Neuron (in vitro differentiated cells): Measurements from ENCODE around the gene NFIX.

ENCODE experiments used
- H2AFZ ChIP-seq: one replicate; pipeline ENCODE4 v1.6.1; 2013; ENCODE audit warnings: low read depth, mild to moderate bottlenecking, inconsistent platforms, low read length, moderate library complexity
- H3K27me3 ChIP-seq: one replicate; pipeline ENCODE4 v1.6.1; 2013; ENCODE audit warnings: low read length; ENCODE audit not compliant: insufficient read depth
- H3K36me3 ChIP-seq: one replicate; pipeline ENCODE4 v1.6.1; 2013; ENCODE audit warnings: low read length; ENCODE audit not compliant: insufficient read depth
- H3K4me1 ChIP-seq: one replicate; pipeline ENCODE4 v1.6.1; 2013; ENCODE audit warnings: low read length; ENCODE audit not compliant: insufficient read depth
- H3K4me3 ChIP-seq: 2 replicates; pipeline ENCODE4 v1.5.1; 2013; ENCODE audit warnings: mild to moderate bottlenecking, low read length, moderate library complexity
- H3K9me3 ChIP-seq: one replicate; pipeline ENCODE4 v1.6.1; 2013; ENCODE audit warnings: low read length

Gene NFIX

DNA sequence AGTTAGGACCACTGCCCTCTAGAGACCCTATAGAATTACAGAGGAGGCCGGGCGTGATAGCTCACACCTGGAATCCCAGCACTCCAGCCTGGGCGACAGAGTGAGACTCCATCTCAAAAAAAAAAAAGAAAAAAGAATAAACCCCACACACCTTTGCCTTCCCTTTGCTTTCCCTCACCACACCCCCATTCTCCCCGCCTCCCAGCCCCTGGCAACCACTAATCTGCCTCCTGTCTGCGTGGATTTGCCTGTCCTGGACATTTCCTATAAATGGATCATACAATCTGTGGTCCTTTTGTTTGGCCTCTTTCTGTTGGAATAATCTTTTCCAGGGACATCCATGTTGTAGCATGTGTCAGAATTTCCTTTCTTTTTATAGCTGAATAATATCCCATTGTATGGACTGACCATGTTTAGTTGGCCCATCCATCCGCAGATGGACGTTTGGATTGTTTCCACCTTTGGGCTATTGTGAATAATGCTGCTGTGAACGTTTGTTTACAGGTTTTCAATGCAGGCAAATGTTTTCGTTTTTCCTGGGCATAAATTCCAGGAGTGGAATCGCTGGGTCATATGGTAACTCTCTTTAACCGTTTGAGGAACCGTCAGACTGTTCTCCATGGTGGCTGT lies 138.1 kb downstream of the NFIX start:
- Histone ChIP-seq H3K36me3 (peaks cover 35% of the 10 kb centered on the region), H3K4me1 (no peaks in the 10 kb centered on the region), H3K9me3 (no peaks in the 10 kb centered on the region)

DNA sequence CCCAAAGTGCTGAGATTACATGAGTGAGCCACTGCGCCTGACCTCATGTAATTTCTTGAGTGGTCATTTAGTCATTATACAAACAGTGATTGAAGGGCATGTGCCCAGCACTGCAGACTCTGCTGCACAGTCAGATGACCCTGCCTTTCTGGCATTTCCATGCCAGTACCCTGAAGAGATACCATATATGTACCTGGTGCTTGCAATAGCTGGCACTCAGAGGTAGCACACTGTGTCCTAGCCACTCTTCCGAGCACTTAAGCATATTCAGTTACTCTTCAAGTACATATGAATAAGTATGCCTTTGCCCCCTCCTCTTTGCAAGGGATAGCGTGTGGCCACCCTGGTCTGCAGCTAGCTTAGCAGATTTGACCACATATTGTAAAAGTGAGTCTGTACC lies 139.4 kb downstream of the NFIX start:
- Histone ChIP-seq H2AFZ (no peak overlapping the region), H3K9me3 (no peaks in the 10 kb centered on the region), H3K36me3 (peaks cover 42% of the 10 kb centered on the region), H3K27me3 (no peaks in the 10 kb centered on the region), H3K4me3 (no peak overlapping the region), H3K4me1 (peaks cover 2% of the 10 kb centered on the region)

More for the DNA sequence above, 138.1 kb downstream of the NFIX start:
- H3K4me3 ChIP-seq = no peak overlapping the region
- H2AFZ ChIP-seq = no peak overlapping the region
- no peaks in the 10 kb centered on the region for H3K27me3 ChIP-seq

DNA sequence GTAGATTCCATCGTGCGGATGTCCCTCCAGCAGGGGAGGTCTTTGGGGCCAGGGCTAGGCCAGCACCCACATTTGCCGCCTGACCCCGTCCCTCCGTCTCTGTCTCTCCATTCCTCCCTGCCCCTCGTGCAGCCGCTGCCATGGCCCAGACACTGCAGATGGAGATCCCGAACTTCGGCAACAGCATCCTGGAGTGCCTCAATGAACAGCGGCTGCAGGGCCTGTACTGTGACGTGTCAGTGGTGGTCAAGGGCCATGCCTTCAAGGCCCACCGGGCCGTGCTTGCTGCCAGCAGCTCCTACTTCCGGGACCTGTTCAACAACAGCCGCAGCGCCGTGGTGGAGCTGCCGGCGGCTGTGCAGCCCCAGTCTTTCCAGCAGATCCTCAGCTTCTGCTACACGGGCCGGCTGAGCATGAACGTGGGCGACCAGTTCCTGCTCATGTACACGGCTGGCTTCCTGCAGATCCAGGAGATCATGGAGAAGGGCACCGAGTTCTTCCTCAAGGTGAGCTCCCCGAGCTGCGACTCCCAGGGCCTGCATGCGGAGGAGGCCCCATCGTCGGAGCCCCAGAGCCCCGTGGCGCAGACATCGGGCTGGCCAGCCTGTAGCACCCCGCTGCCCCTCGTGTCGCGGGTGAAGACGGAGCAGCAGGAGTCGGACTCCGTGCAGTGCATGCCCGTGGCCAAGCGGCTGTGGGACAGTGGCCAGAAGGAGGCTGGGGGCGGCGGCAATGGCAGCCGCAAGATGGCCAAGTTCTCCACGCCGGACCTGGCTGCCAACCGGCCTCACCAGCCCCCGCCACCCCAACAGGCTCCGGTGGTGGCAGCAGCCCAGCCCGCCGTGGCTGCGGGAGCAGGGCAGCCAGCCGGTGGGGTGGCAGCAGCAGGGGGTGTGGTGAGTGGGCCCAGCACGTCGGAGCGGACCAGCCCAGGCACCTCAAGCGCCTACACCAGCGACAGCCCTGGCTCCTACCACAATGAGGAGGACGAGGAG lies 140.1 kb downstream of the NFIX start:
- H3K9me3 ChIP-seq = no peaks in the 10 kb centered on the region

DNA sequence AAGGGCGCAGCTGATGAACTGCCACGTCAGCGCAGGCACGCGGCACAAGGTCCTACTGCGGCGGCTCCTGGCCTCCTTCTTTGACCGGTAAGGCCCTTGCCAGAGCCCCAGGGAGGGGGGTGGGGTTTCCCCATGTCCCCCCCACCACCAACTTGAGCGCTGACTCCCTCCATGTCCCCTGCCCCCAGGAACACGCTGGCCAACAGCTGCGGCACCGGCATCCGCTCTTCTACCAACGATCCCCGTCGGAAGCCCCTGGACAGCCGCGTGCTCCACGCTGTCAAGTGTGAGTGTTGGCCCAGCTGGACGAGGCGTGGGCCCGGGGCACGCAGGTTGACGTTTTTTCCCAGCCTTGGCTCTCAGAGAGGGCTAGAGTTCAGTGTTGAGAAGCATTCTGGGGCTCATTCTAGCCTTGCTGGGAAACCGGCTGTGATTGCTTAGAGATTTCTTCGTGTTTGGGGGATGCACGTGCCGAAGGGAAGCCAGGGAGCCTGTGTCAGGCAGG lies 142.1 kb downstream of the NFIX start:
- peaks cover 42% of the 10 kb centered on the region for H3K36me3 ChIP-seq

More for the DNA sequence above, 140.1 kb downstream of the NFIX start:
- H3K27me3 ChIP-seq = no peaks in the 10 kb centered on the region
- H3K4me1 ChIP-seq = peaks cover 2% of the 10 kb centered on the region
- no peak overlapping the region for H2AFZ ChIP-seq
- peaks cover 42% of the 10 kb centered on the region for H3K36me3 ChIP-seq
- no peak overlapping the region for H3K4me3 ChIP-seq

DNA sequence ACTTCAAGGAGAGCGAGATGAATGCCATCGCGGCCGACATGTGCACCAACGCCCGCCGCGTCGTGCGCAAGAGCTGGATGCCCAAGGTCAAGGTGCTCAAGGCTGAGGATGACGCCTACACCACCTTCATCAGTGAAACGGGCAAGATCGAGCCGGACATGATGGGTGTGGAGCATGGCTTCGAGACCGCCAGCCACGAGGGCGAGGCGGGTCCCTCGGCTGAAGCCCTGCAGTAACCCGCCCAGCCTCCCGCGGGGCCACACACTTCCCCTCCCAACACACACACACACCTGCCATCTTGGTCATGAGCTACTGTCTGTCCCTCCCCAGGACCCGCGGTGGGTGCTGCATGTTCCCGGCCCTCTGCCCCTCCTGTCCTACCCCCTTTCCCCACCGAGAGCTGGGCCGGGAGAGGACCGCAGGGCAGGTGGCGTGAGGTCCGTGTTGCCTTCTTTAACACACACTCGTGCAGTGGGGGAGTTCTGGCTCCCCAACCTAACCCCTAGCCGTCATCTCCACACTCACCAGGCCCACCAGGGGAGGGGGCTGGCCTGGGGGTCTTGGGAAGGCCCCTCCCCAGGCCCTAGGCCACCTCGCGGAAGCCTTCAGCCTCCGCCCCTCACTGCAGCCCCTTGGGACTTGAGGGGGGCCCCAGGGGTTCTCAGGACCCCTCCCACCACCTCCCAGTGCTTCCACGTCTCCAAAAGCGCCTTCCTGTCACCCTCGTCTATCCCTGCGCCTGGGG lies 143.1 kb downstream of the NFIX start:
- no peak overlapping the region for H3K4me3 ChIP-seq
- H2AFZ ChIP-seq = no peak overlapping the region
- peaks cover 42% of the 10 kb centered on the region for H3K36me3 ChIP-seq
- no peaks in the 10 kb centered on the region for H3K27me3 ChIP-seq
- peaks cover 2% of the 10 kb centered on the region for H3K4me1 ChIP-seq
- no peaks in the 10 kb centered on the region for H3K9me3 ChIP-seq

More for the DNA sequence above, 142.1 kb downstream of the NFIX start:
- Histone ChIP-seq H3K4me1 (peaks cover 2% of the 10 kb centered on the region), H3K27me3 (no peaks in the 10 kb centered on the region), H3K9me3 (no peaks in the 10 kb centered on the region), H2AFZ (no peak overlapping the region), H3K4me3 (no peak overlapping the region)

DNA sequence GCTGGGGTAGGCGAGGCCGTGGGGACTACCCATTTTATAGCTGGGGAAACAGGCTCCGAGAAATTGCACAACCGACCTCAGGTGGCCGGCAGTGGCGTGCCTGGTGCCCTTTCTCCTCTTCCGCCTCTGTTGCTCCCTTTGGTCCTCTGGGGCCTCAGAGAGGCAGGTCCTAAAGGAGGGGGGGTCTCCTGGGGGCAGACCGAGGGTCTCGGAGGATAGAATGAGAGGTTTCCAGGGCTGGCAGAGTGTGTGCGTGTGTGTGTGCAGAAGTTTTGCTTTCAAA lies 143.6 kb downstream of the NFIX start:
- Histone ChIP-seq H3K4me1 (peaks cover 2% of the 10 kb centered on the region), H3K36me3 (peaks cover 42% of the 10 kb centered on the region), H3K4me3 (no peak overlapping the region), H3K27me3 (no peaks in the 10 kb centered on the region), H2AFZ (no peak overlapping the region), H3K9me3 (no peaks in the 10 kb centered on the region)

DNA sequence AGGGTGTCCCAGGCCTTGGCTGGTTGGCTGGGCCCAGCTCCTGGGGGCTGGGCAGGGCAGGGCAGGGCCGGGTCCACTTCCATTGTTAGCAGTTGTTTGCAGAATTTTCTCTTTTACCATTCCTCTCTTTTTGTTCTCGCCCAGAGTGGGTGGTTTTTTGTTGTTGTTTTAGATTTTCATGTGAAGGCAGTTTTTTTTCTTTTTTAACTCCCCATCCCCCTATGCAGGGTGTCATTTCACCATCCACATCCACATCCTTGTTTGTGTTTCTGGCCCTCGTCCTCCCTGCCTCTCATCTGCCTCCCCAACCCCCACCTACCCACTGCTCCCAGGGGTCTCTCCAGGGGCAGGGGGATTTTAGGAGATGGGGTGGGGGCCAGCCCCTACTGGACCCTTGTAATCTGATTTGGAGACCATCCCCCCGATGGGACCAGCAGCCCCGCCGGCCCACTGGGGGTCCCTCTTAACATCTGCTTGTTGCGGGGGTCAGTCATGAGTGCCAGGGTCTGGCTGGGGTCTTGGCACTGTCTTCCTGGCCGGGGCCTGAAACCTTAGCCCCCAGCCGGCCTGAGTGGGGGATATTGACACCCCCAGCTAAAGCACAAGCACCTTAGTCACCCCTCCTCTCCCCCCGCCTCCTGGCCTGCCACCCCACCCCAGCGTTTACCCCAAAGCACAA lies 144.5 kb downstream of the NFIX start:
- no peaks in the 10 kb centered on the region for H3K9me3 ChIP-seq
- H3K27me3 ChIP-seq = no peaks in the 10 kb centered on the region
- H3K4me1 ChIP-seq = peaks cover 2% of the 10 kb centered on the region
- no peak overlapping the region for H3K4me3 ChIP-seq
- peaks cover 47% of the 10 kb centered on the region for H3K36me3 ChIP-seq
- H2AFZ ChIP-seq = no peak overlapping the region

DNA sequence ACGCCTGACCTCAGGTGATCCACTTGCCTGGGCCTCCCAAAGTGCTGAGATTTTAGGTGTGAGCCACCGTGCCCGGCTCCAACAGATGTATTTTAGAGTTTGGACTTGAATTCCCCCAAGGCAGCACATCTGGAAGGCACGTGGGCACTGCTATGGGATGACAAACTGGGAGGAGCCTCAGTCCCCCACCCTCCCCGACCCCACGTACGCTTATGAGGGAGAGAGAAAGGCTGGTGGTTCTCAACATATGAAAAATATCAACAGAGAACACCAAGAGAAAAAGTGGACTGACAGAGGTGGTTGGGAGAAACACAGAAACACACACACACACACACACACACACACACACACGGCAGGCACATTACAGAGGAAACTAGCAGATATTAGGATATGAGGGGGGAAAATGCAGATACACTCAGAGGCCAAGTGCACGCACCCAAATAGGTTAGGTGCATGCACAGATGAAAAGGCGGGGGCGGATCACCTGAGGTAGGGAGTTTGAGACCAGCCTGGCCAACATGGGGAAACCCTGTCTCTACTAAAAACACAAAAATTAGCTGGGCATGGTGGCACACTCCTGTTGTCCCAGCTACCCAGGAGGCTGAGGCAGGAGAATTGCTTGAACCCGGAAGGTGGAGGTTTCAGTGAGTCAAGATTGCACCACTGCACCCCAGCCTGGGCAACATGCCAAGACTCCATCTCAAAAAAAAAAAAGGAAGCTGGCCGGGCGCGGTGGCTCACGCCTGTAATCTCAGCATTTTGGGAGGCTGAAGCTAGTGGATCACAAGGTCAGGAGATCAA lies 151.7 kb downstream of the NFIX start:
- Histone ChIP-seq H3K4me1 (peaks cover 2% of the 10 kb centered on the region), H2AFZ (no peak overlapping the region), H3K36me3 (peaks cover 6% of the 10 kb centered on the region), H3K27me3 (no peaks in the 10 kb centered on the region), H3K9me3 (no peaks in the 10 kb centered on the region), H3K4me3 (no peak overlapping the region)
